ENCODE data around the gene MSL1.
"Not testable (repeated sequence)": the region's sequence is repeated elsewhere in the genome, so short reads cannot be mapped to it uniquely, and the experiment has no call there.

MSL1 gene

DNA sequence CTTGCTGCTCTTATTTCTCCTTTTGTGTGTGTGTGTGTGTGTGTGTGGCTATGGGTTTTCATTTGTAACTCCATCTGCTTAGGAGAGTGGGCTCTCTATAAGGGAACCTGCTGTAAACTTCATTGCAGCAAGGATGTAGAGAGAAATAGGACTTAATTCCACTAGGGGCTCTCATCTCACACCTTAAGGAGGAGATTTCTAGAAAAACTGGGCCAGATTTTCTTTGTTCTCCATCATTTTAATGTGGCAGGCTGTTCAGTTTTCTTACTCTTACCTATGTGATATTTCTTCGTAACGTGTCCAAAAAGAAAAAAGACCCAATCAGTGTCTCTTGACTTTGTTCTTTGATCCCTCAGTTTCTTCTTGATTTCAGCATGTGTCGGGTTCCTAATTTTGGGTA, 14.0 kb downstream of the MSL1 start:
- Histone ChIP-seq H3K4me2 (ENCODE audit: low read length) (no peak overlapping the region), H3K4me1 (ENCODE audit: control insufficient read depth, low read length) (peaks cover 11% of the 10 kb centered on the region), H3F3A (ENCODE audit: control insufficient read depth, insufficient read depth) (peaks cover 19% of the 10 kb centered on the region), H3K9me2 (replicated peaks; ENCODE audit: control insufficient read depth, low read length) (no peaks in the 10 kb centered on the region), H3K4me3 (ENCODE audit: low read length) (no peak overlapping the region), H3K36me3 (ENCODE audit: control insufficient read depth, low read length) (peaks cover 79% of the 10 kb centered on the region), H3K27ac (ENCODE audit: low read depth, low read length) (no peak overlapping the region), H3K27me3 (ENCODE audit: control insufficient read depth, low read length) (no peaks in the 10 kb centered on the region), H3K79me2 (ENCODE audit: control insufficient read depth, low read length) (peaks cover 21% of the 10 kb centered on the region), H4K20me1 (ENCODE audit: control insufficient read depth, insufficient read depth, low read depth, low read length) (no peaks in the 10 kb centered on the region), H3K9me3 (ENCODE audit: control insufficient read depth, insufficient read depth, low read length) (no peaks in the 10 kb centered on the region)
- no peak for TF ChIP-seq EZH2phosphoT487 (IDR thresholded peaks at IDR 0.05; ENCODE audit: borderline replicate concordance, low read length)
- TF ChIP-seq, protein P1, sequence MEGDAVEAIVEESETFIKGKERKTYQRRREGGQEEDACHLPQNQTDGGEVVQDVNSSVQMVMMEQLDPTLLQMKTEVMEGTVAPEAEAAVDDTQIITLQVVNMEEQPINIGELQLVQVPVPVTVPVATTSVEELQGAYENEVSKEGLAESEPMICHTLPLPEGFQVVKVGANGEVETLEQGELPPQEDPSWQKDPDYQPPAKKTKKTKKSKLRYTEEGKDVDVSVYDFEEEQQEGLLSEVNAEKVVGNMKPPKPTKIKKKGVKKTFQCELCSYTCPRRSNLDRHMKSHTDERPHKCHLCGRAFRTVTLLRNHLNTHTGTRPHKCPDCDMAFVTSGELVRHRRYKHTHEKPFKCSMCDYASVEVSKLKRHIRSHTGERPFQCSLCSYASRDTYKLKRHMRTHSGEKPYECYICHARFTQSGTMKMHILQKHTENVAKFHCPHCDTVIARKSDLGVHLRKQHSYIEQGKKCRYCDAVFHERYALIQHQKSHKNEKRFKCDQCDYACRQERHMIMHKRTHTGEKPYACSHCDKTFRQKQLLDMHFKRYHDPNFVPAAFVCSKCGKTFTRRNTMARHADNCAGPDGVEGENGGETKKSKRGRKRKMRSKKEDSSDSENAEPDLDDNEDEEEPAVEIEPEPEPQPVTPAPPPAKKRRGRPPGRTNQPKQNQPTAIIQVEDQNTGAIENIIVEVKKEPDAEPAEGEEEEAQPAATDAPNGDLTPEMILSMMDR (IDR thresholded peaks at IDR 0.05; ENCODE audit: low read depth, low read length, poor library complexity, severe bottlenecking): peak; percentile 24

DNA sequence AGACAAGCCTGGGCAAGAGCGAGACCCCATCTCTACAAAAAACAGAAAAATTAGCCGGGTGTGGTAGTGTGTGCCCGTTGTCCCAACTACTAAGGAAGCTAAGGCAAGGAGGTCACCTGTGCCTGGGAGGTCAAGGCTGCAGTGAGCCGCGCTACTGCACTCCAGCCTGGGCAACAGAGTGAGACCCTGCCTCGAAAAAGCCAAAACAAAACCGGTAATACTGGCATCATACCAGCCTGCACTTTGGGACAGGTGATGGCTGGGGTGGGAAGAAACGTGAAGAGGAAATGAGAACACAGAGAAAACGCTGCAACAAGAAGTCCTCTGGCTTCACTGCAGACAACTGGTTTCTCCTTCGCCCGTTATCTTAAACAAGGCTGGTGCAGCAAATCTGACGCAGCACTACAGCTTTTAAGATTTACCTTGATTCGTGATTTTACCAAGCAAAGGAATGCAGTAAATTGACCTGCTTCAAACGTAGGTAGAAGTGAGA, 17.8 kb downstream of the MSL1 start:
- Histone ChIP-seq H3K9me2 (replicated peaks; ENCODE audit: control insufficient read depth, low read length) (no peaks in the 10 kb centered on the region), H3K4me1 (ENCODE audit: control insufficient read depth, low read length) (peaks cover 25% of the 10 kb centered on the region), H4K20me1 (ENCODE audit: control insufficient read depth, insufficient read depth, low read depth, low read length) (no peaks in the 10 kb centered on the region), H3K4me2 (ENCODE audit: low read length) (peak overlapping the region; percentile 93), H3K27me3 (ENCODE audit: control insufficient read depth, low read length) (no peaks in the 10 kb centered on the region), H3K9me3 (ENCODE audit: control insufficient read depth, insufficient read depth, low read length) (no peaks in the 10 kb centered on the region), H3F3A (ENCODE audit: control insufficient read depth, insufficient read depth) (peaks cover 19% of the 10 kb centered on the region), H3K79me2 (ENCODE audit: control insufficient read depth, low read length) (peaks cover 40% of the 10 kb centered on the region), H3K36me3 (ENCODE audit: control insufficient read depth, low read length) (peaks cover 67% of the 10 kb centered on the region), H3K27ac (ENCODE audit: low read depth, low read length) (peak overlapping the region; percentile 59), H3K4me3 (ENCODE audit: low read length) (peak overlapping the region; percentile 81)
- no peak for TF ChIP-seq EZH2phosphoT487 (IDR thresholded peaks at IDR 0.05; ENCODE audit: borderline replicate concordance, low read length)
- TF ChIP-seq, protein P1 (IDR thresholded peaks at IDR 0.05; ENCODE audit: low read depth, low read length, poor library complexity, severe bottlenecking): no peak

DNA sequence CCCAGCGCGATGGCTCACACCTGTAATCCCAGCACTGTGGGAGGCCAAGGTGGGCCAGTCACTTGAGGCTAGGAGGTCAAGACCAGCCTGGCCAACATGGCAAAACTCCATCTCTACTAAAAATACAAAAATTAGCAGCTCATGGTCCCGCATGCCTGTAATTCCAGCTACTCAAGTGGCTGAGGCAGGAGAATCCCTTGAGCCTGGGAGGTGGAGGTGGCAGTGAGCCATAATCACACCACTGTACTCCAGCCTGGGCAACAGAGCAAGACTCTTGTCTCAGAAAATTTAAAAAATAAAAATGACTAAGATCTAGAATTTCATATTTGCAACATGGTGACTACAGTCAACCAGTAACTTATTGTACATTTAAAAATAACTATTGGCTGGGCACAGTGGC, 21.4 kb downstream of the MSL1 start:
- not testable (repeated sequence) for H3K27me3 ChIP-seq (ENCODE audit: control insufficient read depth, low read length); H3F3A ChIP-seq (ENCODE audit: control insufficient read depth, insufficient read depth); H3K4me3 ChIP-seq (ENCODE audit: low read length); H3K9me3 ChIP-seq (ENCODE audit: control insufficient read depth, insufficient read depth, low read length); H3K27ac ChIP-seq (ENCODE audit: low read depth, low read length); H3K4me2 ChIP-seq (ENCODE audit: low read length); H4K20me1 ChIP-seq (ENCODE audit: control insufficient read depth, insufficient read depth, low read depth, low read length); H3K9me2 ChIP-seq (replicated peaks; ENCODE audit: control insufficient read depth, low read length)
- peaks cover 57% of the 10 kb centered on the region for H3K36me3 ChIP-seq (ENCODE audit: control insufficient read depth, low read length)
- H3K79me2 ChIP-seq (ENCODE audit: control insufficient read depth, low read length): peaks cover 59% of the 10 kb centered on the region
- H3K4me1 ChIP-seq (ENCODE audit: control insufficient read depth, low read length): peaks cover 25% of the 10 kb centered on the region

DNA sequence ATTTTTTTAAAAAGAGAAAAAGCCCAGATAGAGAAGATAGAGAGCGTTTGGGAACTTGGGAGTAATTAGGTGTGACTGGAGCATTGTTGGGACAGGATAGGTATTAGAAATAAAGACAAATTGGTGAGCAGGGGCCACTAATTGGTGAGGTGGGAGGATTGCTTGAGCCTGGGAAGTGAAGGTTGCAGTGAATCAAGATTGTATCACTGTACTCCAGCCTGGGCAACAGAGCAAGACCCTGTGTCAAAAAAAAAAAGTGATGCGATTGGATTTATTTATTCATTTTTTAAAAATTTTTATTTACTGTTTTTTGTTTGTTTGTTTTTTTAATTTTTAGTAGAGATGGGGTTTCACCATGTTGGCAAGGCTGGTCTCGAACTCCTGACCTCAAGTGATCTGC, 23.7 kb downstream of the MSL1 start:
- Histone ChIP-seq H3K9me3 (ENCODE audit: control insufficient read depth, insufficient read depth, low read length) (no peaks in the 10 kb centered on the region), H3K4me3 (ENCODE audit: low read length) (no peak overlapping the region), H4K20me1 (ENCODE audit: control insufficient read depth, insufficient read depth, low read depth, low read length) (peaks cover 4% of the 10 kb centered on the region; the same call in 1 of the 2 replicates), H3K4me1 (ENCODE audit: control insufficient read depth, low read length) (peaks cover 14% of the 10 kb centered on the region), H3K79me2 (ENCODE audit: control insufficient read depth, low read length) (peaks cover 65% of the 10 kb centered on the region), H3K4me2 (ENCODE audit: low read length) (no peak overlapping the region), H3K36me3 (ENCODE audit: control insufficient read depth, low read length) (peaks cover 69% of the 10 kb centered on the region), H3K9me2 (replicated peaks; ENCODE audit: control insufficient read depth, low read length) (no peaks in the 10 kb centered on the region), H3K27me3 (ENCODE audit: control insufficient read depth, low read length) (no peaks in the 10 kb centered on the region), H3F3A (ENCODE audit: control insufficient read depth, insufficient read depth) (no peaks in the 10 kb centered on the region), H3K27ac (ENCODE audit: low read depth, low read length) (no peak overlapping the region)
- TF ChIP-seq EZH2phosphoT487 (IDR thresholded peaks at IDR 0.05; ENCODE audit: borderline replicate concordance, low read length): no peak
- TF ChIP-seq, protein P1 (IDR thresholded peaks at IDR 0.05; ENCODE audit: low read depth, low read length, poor library complexity, severe bottlenecking): no peak

Data from DOHH2 (cell line).